ENCODE measurements around the gene P2RY2.
A peak's percentile ranks its signal among the peaks of the same experiment; 100 is the strongest.
"Not testable (repeated sequence)": the region's sequence is repeated elsewhere in the genome, so short reads cannot be mapped to it uniquely, and the experiment has no call there.

The P2RY2 gene

GRCh38 chr11:73226297-73227006 is 8.4 kb downstream of the P2RY2 start:
- DNase-seq (ENCODE audit: low read depth in 2 of 3, low spot score in 1 of 3): no peak

GRCh38 chr11:73227571-73228211 is 9.6 kb downstream of the P2RY2 start:
- DNase-seq (ENCODE audit: low read depth in 2 of 3, low spot score in 1 of 3): no peak

- no peak for DNase-seq (ENCODE audit: low read depth in 2 of 3, low spot score in 1 of 3)
Observed at GRCh38 chr11:73228268-73229134, 10.4 kb downstream of the P2RY2 start.

- DNase-seq (ENCODE audit: low read depth in 2 of 3, low spot score in 1 of 3): no peak
Observed at GRCh38 chr11:73229321-73229895, 11.3 kb downstream of the P2RY2 start.

- no peak for DNase-seq (ENCODE audit: low read depth in 2 of 3, low spot score in 1 of 3)
Observed at GRCh38 chr11:73229896-73230875, 12.1 kb downstream of the P2RY2 start.

GRCh38 chr11:73230931-73231330 is 12.8 kb downstream of the P2RY2 start:
- DNase-seq (ENCODE audit: low read depth in 2 of 3, low spot score in 1 of 3): no peak

GRCh38 chr11:73232487-73232886 is 14.4 kb downstream of the P2RY2 start:
- not testable (repeated sequence) for DNase-seq (ENCODE audit: low read depth in 2 of 3, low spot score in 1 of 3)

GRCh38 chr11:73233211-73233610 is 15.1 kb downstream of the P2RY2 start:
- DNase-seq (ENCODE audit: low read depth in 2 of 3, low spot score in 1 of 3): no peak

GRCh38 chr11:73233692-73234470 is 15.8 kb downstream of the P2RY2 start:
- DNase-seq (ENCODE audit: low read depth in 2 of 3, low spot score in 1 of 3): no peak

- DNase-seq (ENCODE audit: low read depth in 2 of 3, low spot score in 1 of 3): no peak
Observed at GRCh38 chr11:73234471-73235181, 16.5 kb downstream of the P2RY2 start.

GRCh38 chr11:73235236-73235786 is 17.2 kb downstream of the P2RY2 start:
- DNase-seq (ENCODE audit: low read depth in 2 of 3, low spot score in 1 of 3): no peak

- DNase-seq (ENCODE audit: low read depth in 2 of 3, low spot score in 1 of 3): no peak
Observed at GRCh38 chr11:73236205-73236765, 18.2 kb downstream of the P2RY2 start.

GRCh38 chr11:73236854-73237253 is 18.8 kb downstream of the P2RY2 start:
- DNase-seq (ENCODE audit: low read depth in 2 of 3, low spot score in 1 of 3): peak; percentile 18 to 48 (median 23)

- no peak for DNase-seq (ENCODE audit: low read depth in 2 of 3, low spot score in 1 of 3)
Observed at GRCh38 chr11:73237471-73238290, 19.6 kb downstream of the P2RY2 start.

- no peak for DNase-seq (ENCODE audit: low read depth in 2 of 3, low spot score in 1 of 3)
Observed at GRCh38 chr11:73239111-73239521, 21.0 kb downstream of the P2RY2 start.

- no peak for DNase-seq (ENCODE audit: low read depth in 2 of 3, low spot score in 1 of 3)
Observed at GRCh38 chr11:73239571-73240189, 21.6 kb downstream of the P2RY2 start.

- DNase-seq (ENCODE audit: low read depth in 2 of 3, low spot score in 1 of 3): no peak
Observed at GRCh38 chr11:73240190-73240781, 22.2 kb downstream of the P2RY2 start.

Measured in stimulated activated CD4-positive, alpha-beta T cell treated with anti-CD3 and anti-CD28 coated beads, Interleukin-12 subunit alpha, Interleukin-12 subunit beta, amount 100 ng/mL, for 48 hours (primary cell).